GM21423 (cell line): ENCODE results near the gene TIRAP.
"Not testable (repeated sequence)": the region's sequence is repeated elsewhere in the genome, so short reads cannot be mapped to it uniquely, and the experiment has no call there.

Experiments
- ATAC-seq: cut with Tn5 transposase; IDR thresholded peaks from one replicate; pipeline ENCODE4 v1.9.1; 2021; ENCODE audit warnings: mild to moderate bottlenecking, moderate library complexity; ENCODE audit not compliant: unreplicated experiment

The TIRAP gene

DNA sequence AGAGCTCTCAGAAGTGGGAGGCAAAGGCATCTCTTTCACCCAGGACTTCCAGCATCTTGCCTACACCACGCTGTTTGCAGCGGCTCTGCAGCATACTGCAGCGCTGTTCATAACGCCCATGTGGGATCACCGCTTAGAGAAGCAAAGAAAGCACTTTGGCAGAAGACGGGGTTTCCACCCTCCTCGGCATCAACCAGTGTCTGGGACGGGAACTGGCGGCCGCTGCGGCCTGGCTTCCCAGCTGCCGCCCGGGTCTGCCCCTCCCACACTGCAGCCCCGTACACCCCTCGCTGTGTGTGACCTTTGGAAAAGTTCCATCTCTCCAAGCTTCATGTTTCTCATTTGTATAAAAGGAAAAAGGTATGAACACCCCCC lies 545 bp upstream of the TIRAP start:
- no peak for ATAC-seq

DNA sequence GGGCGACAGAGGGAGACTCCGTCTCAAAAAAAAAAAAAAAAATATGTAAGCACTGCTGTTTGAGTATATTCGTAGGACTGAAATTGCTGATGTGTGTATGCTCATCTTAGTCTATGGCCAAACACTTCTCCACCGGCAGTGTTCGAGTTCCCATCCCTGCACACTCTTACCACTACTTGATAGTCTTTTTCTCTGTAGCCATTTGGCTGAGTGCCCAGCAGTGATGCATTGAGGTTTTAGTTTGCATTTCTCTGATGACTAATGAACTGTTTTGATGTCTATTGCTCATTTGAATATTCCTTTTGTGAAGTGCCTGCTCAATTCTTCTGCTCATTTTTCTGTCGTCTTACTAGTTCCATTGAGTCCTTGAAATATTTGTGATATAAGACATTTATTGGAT lies 1.9 kb downstream of the TIRAP start:
- ATAC-seq: peak; percentile 45

DNA sequence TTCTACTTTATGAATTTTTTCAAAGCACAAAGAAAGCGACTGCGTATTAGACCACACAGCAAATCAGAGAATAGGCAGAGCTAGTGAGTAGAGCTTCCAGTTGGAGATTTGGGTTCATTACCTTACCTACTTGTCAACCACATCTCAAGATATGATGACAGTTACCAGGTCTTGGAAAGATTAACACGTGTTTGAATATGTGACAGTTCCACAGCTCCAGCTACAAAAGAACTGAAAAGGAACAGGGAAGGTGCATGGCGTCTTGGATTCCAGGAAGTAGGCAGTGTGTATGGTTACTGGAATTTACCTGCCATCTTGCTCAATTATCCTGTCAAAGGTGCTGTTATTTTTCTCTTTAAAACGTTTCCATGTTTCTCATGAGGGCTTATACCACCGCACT lies 5.3 kb downstream of the TIRAP start:
- no peak for ATAC-seq

DNA sequence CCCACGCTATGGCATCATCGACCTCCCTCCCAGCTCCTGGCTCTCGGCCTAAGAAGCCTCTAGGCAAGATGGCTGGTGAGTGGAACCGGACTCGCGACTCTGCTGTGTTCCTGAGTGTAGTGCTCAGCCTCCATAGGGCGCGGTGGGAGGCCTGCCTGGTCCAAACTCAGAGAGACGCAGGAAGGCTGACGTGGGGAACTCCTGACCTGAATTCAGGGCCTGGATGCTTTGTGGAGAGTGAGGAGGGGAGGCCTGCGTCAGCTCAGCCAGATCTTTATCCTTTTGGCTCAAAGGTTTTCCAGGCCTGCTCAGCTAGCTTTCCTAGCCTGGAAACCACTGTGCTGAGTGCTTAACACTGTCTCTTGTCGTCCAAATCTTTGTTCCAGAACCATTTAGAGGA lies 8.0 kb downstream of the TIRAP start:
- no peak for ATAC-seq

DNA sequence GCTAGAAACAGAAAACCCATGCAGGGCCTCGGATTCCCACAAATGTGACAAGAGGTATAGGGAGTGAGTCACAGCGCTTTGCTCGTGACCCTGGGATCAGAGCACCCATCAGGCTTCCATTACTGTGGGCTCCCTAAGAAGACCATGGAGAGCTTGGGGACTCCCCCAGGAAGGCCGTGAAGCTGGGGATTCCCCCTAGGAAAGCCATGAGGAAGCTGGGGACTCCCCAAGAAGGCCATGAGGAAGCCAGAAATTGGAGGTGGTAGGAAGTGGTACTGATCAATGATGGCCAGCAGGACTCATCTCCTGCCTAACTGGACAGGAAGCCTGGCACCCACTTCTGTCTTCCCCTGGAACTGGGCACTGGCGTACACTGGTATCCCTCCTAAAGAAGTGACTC lies 10.8 kb downstream of the TIRAP start:
- no peak for ATAC-seq

DNA sequence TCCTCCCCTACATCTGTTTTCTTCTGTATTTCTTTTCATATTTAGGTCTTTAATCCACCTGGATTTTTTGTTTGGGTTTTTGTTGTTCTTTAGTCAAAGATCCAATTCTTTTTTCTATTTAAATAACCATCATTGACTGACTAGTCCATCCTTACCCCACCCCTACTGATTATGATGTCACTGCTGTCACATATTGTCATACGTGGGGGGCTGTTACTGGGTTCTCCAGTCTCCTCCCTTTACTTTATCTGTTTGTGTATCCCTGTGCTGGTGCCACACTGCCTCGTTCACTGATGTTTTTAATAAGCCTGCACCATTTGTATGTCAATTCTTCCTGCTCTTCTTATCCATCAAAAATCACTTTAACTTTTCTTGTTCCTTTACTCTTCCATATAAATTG lies 14.1 kb downstream of the TIRAP start:
- ATAC-seq: no peak

DNA sequence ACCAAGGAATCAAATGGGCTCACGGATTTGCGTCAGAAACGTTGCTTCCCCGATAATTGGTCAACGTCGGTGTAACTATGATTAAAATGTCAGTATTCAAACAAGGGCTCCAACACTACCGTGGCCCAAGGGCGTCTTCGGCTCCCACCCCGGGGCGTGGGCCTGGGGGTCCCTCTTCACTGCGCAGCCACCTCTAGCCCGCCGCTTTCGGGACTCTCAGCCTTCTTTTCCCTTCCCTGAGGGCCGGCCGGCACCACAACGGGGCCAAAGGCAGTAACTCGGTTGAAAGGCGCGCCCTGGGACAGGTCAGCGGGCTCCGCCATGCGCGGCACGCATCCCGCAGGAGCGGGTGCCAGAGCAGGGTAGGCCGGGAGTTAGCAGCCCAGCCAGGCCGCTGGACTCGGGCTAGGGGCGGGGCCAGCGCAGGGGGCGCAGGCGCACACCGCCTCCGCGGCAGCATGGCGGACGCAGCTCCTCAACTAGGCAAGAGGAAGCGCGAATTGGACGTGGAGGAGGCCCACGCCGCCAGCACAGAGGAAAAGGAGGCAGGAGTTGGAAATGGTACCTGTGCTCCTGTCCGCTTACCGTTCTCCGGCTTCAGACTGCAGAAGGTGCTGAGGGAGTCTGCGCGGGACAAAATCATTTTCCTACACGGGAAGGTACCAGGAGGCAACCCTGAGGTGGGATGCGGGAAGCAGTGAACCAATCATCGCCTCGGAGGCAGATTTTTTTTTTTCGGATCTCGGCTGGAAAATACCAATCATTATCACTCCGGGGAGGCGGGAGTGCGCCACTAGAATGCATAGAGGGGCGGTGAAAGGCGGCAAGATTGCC lies 20.9 kb downstream of the TIRAP start, which contains the start of gene DCPS:
DCPS (plus strand) TSS at position 438 of the 834 bp plus-strand sequence; CDS start at position 459, 21 bp downstream.
- ATAC-seq: peak; percentile 93

DNA sequence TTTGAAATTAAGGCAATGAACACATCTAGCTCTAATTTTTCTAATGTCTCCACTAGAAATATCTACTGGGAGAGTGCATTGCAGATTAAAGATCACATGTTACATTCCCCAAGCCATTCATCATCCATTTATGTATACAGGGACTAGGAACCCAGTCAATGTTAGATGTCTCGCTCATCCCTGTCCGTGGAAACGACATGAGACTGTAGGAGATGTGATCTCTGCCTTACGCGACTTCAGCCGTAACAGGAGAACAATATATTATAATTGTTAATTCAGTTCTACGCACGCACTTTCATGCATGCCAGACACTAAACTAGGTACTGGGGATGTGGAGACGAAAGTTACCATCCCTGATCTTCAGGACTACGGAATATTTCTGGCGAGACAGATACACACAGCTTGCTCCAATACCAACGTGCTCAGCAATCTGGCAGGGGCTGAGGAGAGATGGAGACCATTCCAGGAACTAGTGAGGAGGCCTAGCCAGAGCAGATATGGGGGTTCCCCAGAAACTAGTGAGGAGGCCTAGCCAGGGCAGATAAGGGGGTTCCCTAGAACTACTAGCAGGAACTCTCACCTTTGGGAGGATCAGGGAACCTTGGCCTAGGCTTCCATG lies 21.7 kb downstream of the TIRAP start:
- ATAC-seq: no peak

DNA sequence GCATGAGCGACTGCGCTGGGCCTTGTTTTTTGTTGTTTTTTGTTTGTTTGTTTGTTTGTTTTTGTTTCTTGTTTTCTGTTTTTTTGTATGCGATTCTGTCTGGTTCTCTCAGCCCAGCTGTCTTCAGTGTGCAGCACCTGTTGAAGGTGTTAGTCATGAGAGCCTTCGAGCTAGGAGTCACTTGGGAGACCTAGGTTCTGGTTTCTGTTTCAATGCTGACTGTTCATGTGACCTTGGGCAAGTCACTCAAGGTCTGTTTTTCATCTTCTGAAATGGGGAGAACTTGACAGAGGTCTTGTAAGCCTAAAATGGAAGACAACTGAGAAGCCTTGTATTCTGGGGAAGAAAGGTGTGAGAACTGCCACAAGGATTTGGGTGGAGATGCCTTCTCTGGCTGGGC lies 22.8 kb downstream of the TIRAP start:
- peak; percentile 53 for ATAC-seq

DNA sequence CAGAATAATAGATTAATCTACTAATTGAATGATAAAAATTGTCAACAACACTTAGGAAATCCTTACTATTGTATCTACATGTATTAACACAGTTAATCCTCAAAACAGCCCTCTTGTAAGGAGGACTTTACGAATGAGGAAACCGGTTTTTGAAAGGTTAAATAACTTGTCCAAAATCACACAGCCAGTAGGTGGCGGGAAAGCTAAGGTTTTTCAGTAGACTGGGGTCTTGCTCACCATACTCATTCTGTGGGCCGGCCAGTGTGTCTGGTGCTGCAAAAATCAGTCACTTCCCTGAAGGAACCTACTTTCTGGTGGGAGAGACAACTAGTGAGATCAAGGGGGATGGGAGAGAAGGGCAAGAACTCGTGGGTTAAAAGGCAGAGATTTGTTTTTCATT lies 24.8 kb downstream of the TIRAP start:
- ATAC-seq: no peak

DNA sequence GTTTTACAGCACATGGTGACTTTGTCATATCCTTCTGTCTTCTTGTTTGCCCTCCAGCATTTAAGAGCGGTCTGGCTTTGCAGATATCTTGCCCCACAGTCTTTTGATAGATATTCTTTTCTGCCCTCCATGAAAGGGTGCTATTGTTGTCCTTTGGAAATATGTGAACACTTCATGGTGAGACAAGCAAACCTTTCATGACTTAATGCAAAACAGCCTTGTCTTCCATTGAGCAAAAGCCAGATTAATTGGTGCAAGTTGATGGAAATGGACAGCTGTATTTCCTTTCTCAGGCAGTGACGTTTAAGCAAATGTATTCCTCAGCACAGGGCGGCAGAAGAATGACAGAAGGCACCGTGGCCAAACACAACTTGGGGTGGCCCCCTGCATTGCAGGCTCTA lies 25.4 kb downstream of the TIRAP start:
- no peak for ATAC-seq

DNA sequence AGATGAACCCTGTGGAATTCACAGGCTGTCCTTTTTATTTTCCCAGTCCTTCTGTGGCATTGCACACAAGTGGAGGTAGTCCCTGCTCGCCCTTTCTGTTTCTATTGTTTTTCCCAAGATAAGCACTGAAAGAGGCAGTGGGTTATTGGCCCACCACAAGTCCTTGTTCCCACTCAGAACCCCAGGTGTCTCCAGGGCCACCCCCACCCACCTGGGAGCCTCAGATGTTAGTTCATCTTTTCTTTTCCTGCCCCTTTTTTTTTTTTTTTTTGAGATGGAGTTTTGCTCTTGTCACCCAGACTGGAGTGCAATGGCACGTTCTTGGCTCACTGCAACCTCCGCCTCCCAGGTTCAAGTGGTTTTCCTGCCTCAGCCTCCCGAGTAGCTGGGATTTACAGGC lies 25.9 kb downstream of the TIRAP start:
- ATAC-seq: not testable (repeated sequence)

DNA sequence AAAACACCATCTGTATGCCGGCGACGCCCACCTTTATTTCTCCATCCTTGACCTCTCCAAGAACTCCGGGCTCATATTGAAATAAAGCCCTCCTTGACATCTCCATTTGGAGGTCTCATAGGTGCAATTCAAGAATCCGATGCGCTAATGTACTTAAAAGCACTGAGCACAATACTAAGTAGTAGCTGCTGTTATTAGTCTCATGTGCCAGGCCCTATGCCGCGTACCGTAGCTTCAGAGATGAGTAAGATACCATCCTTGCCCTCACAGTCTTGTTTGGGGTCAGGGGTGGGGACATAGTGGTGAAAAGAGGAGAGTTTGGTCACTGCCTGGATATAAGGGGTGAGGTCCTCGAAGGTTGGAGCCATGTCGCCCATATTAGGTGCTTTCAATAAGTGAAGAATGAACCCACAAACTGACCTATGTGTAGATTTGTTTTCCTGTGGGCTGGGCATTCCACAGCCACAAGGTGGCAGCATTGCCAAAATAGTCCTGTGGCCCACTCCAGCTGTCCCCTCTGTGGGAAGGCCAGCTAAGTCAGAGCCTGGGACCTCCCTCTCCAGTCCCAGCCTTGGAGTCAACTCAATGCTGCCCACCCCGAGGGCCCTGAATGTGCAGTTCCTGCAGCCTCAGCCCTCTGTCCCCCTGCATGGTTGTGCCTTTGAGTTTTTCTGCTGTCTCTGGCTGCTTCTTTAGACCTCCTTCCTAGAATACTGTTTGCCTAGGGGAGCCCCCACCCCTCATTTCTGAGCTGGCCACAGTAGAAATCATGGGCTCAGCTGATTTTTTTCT lies 27.5 kb downstream of the TIRAP start:
- ATAC-seq: peak; percentile 35

DNA sequence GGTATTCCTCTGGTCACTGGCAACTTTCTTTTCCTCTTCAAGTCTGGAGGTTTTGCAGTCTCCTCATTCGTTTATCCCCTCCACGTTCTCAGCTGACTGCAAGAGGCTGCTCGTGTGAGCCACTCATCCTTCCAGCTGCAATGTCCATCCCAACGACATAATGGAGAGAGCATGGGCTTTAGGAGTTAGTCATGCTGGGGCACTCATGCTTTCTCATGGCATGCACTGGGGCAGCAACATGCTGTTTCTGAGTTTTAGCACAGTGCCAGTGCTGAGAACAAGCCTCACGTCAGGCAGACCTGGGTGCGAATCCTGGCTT lies 28.1 kb downstream of the TIRAP start:
- no peak for ATAC-seq

DNA sequence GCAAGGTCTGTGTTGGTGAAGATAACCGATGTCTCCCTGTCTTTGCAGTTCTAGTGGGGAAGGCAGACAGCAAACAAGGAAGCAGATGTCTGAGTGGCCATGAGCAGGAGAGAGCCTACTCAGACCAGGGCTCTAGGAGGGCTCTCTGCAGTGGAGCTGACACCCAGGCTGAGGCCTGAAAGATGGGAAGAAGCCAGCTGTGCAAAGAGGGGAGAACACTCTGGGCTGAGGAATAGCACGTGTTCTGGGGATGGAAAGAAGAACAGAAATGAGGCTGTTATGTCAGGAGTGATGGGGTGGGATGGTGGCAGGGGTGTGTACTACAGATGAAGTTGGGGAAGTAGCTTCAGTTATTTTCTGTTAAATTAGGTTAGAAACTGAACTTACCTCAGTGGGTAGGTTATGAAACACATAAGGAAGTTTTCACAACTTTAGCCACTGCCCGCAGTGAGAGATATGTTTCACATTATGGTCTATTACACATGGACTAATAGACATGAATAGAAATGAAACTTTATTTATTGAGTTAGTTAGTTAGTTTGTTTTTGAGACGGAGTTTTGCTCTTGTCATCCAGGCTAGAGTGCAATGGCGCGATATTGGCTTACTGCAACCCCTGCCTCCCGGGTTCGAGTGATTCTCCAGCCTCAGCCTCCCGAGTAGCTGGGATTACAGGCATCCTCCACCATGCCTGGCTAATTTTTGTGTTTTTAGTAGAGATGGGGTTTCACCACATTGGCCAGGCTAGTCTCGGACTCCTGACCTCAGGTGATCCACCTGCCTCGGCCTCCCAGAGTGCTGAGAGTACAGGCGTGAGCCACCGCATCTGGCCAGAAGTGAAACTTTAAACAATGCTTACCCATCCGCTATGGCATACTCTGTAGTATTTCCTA lies 28.8 kb downstream of the TIRAP start:
- peak; percentile 67 for ATAC-seq

DNA sequence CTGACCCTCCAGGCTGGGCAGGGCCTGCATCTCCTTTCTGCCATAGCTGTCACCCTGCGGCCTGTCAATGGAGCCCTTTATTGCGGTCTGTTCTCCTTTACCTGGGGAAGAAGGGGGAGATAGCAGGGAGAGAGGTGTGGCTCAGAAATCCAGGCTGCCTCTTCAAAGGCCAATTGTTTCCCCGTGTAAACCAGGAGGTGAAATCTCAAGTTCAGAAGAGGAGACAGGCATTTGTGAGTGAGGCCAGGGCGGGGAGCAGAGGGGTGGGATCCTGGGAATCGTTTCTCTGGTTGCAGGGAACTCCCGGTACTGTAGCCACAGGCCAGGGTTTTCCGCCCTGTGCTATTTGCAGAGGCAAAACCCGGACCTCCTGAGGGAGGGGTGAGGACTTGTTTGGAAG lies 30.1 kb downstream of the TIRAP start:
- no peak for ATAC-seq

DNA sequence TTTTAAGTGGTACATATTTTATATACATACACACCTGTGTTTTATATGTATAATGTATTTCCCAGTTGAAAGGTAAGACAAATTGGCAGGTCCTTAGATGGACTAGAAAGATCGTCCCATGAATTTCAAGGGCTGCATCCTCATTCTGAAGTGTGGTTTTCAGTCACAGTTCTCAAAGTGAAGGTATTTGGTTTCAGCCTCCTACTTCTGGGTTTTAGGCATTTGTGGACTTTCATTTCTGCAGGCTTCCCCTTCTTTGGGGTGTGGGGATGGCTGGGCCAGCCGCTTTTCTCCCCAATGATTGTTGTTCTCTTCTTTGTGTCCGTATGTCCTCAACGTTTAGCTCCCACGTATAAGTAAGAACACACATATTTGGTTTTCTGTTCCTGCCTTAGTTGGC lies 30.9 kb downstream of the TIRAP start:
- no peak for ATAC-seq

DNA sequence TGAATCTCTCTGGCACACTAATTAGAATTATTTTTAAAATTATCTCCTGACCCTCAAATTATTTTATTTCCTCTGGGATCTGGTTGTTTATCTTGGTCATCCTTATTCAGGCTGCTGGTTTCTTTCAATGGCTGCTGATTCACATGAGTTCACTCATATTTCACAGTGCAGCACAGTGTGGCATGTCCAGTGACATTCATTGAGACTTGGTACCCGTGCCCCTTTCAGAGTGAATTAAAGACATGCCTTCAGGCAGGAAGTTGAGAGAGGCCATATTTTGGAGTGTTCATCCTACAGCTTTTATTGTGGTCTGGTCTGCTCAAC lies 34.5 kb downstream of the TIRAP start:
- ATAC-seq: no peak

DNA sequence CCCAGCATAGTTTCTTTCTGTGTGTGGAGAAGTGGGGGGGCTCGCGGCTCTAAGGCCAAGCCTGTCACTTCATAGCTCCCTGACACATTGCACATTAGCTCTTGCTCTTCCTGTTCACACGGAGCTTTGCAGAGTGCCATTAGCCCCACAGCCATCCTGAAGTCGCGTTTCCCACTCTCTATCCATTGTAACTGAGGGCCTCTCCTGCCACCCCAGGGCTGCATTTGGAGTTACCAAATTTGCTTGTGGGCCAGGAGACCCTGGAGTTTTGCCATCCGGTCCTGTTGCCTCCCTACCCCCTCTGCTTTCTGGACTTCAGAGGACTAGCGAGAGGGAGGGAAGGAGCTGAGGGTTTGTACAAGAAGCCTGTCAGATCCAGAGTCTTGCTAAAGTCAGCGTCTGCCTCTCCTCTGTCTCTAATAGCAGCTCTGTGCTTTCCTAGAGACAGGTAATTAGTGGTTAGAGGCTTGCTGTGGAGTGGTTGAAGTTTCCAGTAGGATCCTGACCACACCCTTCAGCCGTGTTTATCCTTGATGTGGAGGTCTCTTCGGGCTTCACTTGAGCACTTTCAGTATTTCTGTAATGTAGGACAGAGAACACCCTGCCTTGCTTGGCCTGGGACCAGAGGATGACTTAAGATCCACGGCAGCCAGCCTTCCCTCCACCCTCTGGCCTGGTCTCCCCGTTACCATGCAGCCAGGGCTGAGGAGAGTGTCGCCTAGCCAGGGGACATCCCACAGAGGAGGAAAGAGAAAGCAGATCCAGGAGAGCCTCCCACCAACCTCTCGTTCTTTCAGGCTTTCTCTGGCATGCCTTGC lies 35.1 kb downstream of the TIRAP start:
- ATAC-seq: peak; percentile 46
